ENCODE data around the gene NIPAL3.
"Not testable (repeated sequence)": the region's sequence is repeated elsewhere in the genome, so short reads cannot be mapped to it uniquely, and the experiment has no call there.

The NIPAL3 gene

GRCh38 chr1:24421502-24421901 is 5.9 kb downstream of the NIPAL3 start:
- no peak for DNase-seq (ENCODE audit: low read depth)

- DNase-seq (ENCODE audit: low read depth): no peak
Measured at GRCh38 chr1:24424207-24424606, 8.6 kb downstream of the NIPAL3 start.

GRCh38 chr1:24424990-24425389 is 9.4 kb downstream of the NIPAL3 start:
- no peak for DNase-seq (ENCODE audit: low read depth)

- no peak for DNase-seq (ENCODE audit: low read depth)
Measured at GRCh38 chr1:24425441-24425840, 9.8 kb downstream of the NIPAL3 start.

- DNase-seq (ENCODE audit: low read depth): no peak
Measured at GRCh38 chr1:24425922-24426321, 10.3 kb downstream of the NIPAL3 start.

DNA sequence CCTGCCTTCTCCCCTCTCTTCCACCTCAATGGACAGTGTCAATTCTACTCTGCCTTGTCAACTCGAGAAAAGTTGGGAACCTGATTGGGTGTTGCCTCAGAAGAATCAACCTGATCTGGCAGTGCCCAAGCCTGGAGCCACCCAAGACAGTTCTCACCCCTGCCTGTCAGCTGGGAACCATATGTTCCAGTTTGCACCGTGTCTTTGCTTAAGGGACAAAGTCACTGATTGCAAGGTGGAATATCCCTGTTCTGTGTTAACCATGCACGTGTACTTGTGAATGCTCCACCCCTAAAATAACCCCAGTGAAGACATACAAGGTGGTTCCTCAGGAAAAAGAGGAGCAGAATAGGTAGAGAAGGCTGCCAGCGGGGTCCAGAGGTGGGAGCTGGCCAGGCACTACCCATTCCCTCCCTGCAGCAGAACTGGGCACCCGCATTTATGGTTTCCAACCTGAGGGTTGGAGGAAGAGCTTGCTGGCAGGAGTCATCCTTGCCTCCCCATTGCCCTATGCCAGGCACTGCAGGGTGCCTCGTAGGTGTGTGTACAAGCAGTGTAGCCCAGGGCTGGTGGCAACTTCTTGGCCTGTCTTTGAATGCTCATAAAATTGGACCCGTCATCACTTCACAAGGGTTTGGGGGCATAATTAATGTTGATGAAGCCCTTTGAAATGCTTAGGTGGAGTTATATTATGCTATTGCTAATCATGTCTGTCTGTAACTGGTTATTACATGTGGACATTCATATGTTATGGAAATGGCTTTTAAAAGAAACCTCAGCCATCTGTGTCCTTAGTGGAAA is 11.3 kb downstream of the NIPAL3 start:
- DNase-seq (ENCODE audit: low read depth): no peak

DNA sequence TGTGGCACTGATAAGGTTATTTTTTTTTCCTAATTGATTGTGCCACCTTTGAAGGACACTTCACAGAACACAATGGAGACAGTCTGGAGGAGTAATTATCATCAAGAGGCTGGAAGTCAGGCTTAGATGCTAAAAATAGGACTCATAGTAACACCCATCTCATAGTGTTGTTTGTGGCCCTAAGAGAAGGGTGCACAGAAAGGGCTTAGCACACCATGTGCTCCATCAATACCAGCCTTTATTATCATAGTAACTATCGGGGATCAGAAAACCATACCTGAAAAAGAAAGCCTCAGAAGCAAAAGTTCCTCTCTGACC is 11.9 kb downstream of the NIPAL3 start:
- no peak for DNase-seq (ENCODE audit: low read depth)

- DNase-seq (ENCODE audit: low read depth): no peak
Measured at GRCh38 chr1:24435782-24436365, 20.3 kb downstream of the NIPAL3 start.

DNA sequence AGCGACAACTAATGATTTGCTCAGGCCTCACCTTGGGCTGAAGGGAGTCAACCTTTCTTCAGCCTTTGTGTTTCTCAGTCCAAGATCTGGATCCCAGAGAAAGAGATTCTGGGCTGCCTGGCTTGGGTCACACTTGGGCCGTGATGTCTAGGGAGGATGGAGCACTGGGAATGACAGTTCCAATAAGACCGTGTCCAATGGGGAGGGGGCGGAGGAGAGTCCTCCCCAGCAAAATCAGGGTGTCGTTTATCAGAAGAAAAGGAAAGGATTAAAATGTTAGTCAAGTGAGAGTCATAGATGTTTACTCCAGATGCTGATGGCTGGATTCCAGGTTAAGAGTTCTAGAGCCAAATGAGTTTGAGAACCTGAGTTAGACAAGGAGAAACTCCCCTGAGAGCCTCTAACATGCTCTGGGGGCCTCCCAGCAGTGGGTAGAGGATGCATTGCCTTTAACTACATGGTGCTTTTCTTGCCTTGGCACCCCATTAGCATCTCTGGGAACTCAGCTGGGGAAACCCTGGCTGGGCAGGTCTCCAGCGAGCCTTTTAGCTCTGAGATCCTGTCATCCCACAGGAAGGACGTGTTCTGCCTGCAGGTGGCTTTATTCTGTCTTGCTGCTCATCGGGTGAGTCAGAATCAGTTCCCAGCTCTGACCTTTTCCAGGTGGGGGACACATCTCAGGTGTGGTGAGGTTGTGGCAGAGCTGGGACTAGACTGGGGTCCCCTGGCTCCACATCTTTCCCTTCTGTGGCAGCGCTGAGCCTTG is 22.2 kb downstream of the NIPAL3 start:
- no peak for DNase-seq (ENCODE audit: low read depth)

- no peak for DNase-seq (ENCODE audit: low read depth)
Measured at GRCh38 chr1:24438423-24438901, 22.9 kb downstream of the NIPAL3 start.

DNA sequence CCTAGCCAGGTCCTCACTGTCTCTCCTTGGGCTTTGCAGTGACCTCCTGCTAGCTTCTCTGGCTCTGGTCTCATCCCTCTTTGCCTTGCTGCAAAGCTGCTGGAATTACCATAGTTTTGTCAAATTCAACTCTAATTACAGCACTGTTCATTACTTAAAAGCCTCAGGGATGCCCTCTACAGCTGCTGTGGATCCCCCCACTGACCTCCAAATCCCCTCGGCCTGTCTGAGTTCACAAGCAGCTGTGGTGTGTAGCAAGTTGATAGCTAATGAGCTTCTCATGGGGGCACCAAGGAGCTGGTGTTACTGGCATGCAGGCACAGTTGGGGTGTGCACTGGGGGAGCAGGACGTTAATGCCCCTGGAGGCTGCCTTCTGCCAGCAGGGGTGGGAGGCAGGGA is 24.8 kb downstream of the NIPAL3 start:
- no peak for DNase-seq (ENCODE audit: low read depth)

DNA sequence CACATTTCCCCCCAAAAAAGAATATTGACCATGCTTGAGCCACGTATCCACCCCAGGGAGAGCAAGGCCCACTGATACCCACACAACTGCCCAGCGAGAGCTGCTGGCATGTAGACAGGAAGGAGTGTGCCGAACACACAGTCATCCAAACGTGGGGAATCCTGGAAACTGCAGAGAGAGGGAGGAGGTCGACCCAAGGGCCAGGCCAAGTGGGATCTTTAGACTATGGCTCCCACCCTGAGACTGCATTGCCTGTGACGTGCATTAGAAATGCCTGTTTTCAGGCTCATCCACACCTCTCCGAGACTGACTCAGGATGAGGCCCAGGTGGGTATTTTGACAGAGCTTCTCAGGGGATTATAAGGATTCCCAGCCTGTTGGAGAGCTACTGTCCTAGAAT is 25.9 kb downstream of the NIPAL3 start:
- no peak for DNase-seq (ENCODE audit: low read depth)

DNA sequence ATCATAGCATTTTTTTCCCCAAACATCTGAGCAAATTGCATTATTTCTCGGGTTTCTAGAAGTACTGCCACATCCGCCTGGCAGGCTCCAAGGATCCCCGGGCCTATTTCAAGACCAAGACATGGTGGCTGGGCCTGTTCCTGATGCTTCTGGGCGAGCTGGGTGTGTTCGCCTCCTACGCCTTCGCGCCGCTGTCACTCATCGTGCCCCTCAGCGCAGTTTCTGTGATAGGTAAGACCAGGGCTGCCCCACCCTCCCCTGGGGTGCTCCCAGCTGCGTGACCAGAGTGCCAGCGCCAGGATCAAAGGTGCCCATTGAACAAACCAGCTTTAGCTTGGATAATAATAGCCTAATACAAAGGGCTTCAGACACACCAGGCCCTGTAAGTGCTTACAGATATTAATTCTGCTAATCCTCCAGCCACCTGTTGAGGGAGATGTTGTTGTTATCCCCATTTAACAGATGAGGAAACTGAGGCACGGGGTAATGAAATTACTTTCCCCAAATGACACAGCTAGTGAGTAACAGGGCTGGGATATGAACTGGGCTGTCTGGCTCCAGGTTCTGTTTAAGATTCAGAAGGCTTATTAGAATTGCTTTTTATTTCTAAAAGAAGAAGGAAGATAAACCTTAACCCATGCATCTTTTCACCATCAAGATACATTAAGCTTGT is 26.5 kb downstream of the NIPAL3 start:
- DNase-seq (ENCODE audit: low read depth): no peak

GRCh38 chr1:24442764-24443163 is 27.2 kb downstream of the NIPAL3 start:
- no peak for DNase-seq (ENCODE audit: low read depth)

- DNase-seq (ENCODE audit: low read depth): no peak
Measured at GRCh38 chr1:24443241-24443656, 27.6 kb downstream of the NIPAL3 start.

DNA sequence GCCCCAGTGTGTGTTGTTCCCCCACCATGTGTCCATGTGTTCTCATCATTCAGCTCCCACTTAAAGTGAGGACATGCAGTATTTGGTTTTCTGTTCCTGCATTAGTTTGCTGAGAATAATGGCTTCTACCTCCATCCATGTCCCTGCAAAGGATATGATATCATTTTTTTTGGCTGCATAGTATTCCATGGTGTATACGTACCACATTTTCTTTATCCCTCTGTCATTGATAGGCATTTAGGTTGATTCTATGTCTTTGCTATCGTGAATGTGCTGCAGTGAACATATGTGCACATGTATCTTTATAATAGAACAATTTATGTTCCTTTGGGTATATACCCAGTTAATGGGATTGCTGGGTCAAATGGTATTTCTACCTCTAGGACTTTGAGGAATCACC is 30.8 kb downstream of the NIPAL3 start:
- DNase-seq (ENCODE audit: low read depth): not testable (repeated sequence)

GRCh38 chr1:24450316-24450715 is 34.7 kb downstream of the NIPAL3 start:
- no peak for DNase-seq (ENCODE audit: low read depth)

- no peak for DNase-seq (ENCODE audit: low read depth)
Measured at GRCh38 chr1:24450857-24451397, 35.3 kb downstream of the NIPAL3 start.

- no peak for DNase-seq (ENCODE audit: low read depth)
Measured at GRCh38 chr1:24451746-24452145, 36.1 kb downstream of the NIPAL3 start.

GRCh38 chr1:24452922-24453485 is 37.4 kb downstream of the NIPAL3 start:
- no peak for DNase-seq (ENCODE audit: low read depth)

DNA sequence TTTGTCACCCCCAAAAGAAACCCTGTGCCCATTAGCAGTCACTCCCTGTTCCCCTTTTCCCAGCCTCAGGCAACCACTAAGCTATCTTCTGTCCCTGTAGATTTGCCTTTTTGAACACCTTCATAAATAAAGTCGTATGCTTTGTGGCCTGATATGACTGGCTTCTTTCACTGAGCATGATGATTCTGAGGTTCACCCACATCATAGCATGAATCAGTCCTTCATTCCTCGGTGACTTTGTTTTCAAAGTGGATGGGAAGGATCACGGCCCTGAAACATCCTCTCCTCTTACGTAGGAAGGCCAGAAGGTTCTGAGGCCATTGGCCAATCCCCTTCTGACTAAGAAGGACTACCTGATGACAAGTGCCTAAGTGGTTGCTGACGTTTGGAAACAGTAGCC is 39.1 kb downstream of the NIPAL3 start:
- DNase-seq (ENCODE audit: low read depth): no peak

DNA sequence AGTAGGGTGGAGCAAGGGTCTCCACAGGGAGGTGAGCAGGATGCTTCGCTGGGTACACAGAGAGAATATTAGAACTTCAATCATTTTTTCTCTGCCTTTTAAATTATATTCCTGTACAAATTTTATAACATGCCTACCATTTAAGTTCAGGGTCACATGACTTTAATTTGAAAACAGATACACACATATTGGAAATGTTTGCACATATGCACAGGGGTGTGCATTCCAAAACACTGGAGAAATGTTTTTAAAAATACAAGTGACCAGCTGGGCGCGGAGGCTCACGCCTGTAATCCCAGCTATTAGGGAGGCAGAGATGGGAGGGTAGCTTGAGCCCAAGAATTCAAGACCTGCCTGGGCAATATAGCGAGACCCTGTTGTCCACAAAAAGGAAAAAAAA is 39.7 kb downstream of the NIPAL3 start:
- DNase-seq (ENCODE audit: low read depth): no peak

All from stimulated activated CD8-positive, alpha-beta memory T cell treated with anti-CD3 and anti-CD28 coated beads, Interleukin-15, amount 100 ng/mL, for 24 hours (primary cell).